Measurements from ENCODE around the gene KRT7.

- no peak for TF ChIP-seq CTCF (conservative IDR thresholded peaks at IDR 0.05)
- TF ChIP-seq EZH2 (IDR thresholded peaks at IDR 0.05; ENCODE audit: low read depth) = no peak
Measured at GRCh38 chr12:52247622-52248540, 14.8 kb downstream of the KRT7 start.
